Keratinocyte (primary cell): ENCODE results near the gene ENGASE.

Source experiments
- CTCF ChIP-seq, 3 experiments: IDR thresholded peaks in 1 of 3; conservative IDR thresholded peaks in 1 of 3; optimal IDR thresholded peaks in 1 of 3; 2 replicates in 2 of 3; 3 replicates in 1 of 3; pipeline versions ENCODE3 to v1.5.1; 2011; ENCODE audit warnings: low read length in 3 of 3, mild to moderate bottlenecking in 3 of 3, moderate library complexity in 2 of 3, control low read depth in 1 of 3, inconsistent platforms in 1 of 3; ENCODE audit not compliant: insufficient read depth in 2 of 3; ENCODE audit errors: extremely low read depth in 1 of 3
- EZH2 ChIP-seq: IDR thresholded peaks from one replicate; pipeline ENCODE4 v1.6.1; 2012; ENCODE audit warnings: inconsistent platforms, mild to moderate bottlenecking, low read length, moderate library complexity

DNA sequence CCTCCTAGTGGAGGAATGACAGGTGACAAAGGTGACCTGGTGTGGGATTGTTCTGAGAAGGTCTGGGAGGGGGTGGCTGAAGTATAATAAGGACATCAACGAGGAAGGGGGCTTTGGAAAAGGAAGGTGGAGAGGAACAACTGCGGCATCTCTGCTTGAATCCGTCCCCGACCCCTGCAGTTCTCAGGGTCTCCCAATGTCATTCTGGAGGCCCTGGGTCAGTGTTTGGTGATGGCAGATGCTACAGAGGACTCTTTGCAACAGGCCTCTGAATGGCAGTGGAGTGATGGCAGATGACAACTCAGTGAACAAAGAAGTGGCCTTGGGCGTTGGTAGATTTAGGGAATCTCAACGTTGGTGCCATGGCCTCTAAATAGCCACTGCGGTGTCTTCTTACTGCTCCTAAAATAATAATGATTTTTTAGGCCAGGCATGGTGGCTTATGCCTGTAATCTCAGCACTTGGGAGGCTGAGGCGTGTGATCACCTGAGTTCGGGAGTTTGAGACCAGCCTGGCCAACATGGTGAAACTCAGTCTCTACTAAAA is 1.3 kb downstream of the ENGASE start:
- TF ChIP-seq CTCF (optimal IDR thresholded peaks at IDR 0.05 in 1 of 3, IDR thresholded peaks at IDR 0.05 in 1 of 3, conservative IDR thresholded peaks at IDR 0.05 in 1 of 3; ENCODE audit: extremely low read depth in 1 of 3, insufficient read depth in 2 of 3, low read length in 3 of 3) = no peak
- no peak for TF ChIP-seq EZH2
